GM13977 (cell line): Measurements from ENCODE around the gene STYX.

Experiments
- DNase-seq: peaks from one replicate; pipeline ENCODE4 v3.0.0; 2012; ENCODE audit warnings: low spot score
- in situ Hi-C: fragments of 300-500 bp; cut with MboI; formaldehyde crosslinking; loops from one replicate; pipeline ENCODE4 v1.12.0; 2022; ENCODE audit warnings: low sequenced_read_pairs, low pct_unique_long_range_greater_than_20kb, mixed read lengths, inconsistent platforms; ENCODE audit not compliant: unreplicated experiment
- TF ChIP-seq, protein P1 (sequence below): IDR thresholded peaks from 2 replicates; pipeline ENCODE4 v1.5.1; 2012; ENCODE audit warnings: mild to moderate bottlenecking, control low read depth; ENCODE audit not compliant: insufficient read depth; ENCODE audit errors: extremely low read depth, missing control alignments

The STYX gene

DNA sequence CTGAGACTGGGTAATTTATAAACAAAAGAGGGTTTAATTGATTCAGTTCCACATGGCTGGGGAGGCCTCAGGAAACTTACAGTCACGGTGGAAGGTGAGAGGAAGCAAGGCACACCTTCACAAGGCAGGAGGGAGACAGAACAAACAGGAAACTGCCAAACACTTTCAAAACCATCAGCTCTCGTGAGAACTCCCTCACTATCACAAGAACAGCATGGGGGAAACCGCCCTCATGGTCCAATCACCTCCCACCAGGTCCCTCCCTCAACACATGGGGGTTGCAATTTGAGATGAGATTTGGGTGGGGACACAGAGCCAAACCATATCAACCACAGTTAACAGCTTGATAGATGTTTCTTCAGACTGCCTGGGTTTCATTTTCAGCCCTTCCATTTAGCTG, 67.7 kb downstream of the STYX start:
- TF ChIP-seq, protein P1, sequence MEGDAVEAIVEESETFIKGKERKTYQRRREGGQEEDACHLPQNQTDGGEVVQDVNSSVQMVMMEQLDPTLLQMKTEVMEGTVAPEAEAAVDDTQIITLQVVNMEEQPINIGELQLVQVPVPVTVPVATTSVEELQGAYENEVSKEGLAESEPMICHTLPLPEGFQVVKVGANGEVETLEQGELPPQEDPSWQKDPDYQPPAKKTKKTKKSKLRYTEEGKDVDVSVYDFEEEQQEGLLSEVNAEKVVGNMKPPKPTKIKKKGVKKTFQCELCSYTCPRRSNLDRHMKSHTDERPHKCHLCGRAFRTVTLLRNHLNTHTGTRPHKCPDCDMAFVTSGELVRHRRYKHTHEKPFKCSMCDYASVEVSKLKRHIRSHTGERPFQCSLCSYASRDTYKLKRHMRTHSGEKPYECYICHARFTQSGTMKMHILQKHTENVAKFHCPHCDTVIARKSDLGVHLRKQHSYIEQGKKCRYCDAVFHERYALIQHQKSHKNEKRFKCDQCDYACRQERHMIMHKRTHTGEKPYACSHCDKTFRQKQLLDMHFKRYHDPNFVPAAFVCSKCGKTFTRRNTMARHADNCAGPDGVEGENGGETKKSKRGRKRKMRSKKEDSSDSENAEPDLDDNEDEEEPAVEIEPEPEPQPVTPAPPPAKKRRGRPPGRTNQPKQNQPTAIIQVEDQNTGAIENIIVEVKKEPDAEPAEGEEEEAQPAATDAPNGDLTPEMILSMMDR, result no peak
- DNase-seq, result no peak
- in situ Hi-C loops, result no loop called here

DNA sequence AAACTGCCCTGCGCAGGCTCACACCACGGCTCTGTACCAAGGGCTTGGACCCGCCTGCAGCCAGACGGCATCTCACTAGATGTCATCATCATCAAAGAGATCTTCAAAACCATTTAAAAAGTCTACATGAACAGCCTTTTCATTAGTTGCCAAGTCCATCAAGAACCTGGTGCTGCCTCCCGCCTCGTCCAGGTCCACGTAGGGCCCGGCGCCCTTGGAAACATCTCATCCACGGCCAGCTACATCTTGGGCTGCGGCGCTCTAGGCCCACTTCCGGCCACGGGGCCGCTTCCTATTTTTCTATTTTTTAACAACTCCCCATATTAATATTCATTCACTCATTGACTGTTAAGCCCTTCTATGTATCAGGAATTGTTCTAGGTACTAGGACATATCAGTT, 68.9 kb downstream of the STYX start:
- DNase-seq, result no peak
- TF ChIP-seq, protein P1, result no peak
- in situ Hi-C loops, result no loop called here

DNA sequence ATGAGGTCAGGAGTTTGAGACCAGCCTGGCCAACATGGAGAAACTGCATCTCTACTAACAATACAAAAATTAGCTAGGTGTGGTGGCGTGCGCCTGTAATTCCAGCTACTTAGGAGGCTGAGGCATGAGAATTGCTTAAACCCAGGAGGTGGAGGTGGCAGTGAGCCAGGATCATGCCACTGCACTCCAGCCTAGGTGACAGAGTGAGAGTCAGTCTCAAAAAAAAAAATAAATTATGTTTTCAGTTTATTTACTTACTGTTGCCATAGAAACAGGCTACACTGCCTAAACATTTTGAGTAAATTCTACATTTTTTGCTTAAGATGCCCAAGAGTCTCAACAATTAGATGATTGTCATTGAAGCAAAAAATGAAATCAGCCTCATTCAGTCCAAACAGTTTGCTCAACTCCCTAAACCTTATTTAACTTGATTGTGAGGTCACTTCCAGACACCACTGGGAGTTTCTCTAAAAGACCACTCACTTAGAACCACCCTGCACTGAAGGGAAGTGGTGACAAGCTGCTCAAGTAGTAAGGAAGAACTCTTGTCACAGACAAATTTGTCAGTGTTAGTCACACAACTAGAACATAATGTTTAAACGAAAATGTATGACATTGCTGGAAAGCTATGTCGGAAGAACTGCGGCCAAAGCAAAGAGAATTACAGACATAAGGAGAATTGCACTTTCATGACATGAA, 71.2 kb downstream of the STYX start:
- TF ChIP-seq, protein P1, result no peak
- in situ Hi-C loops, result no loop called here
- DNase-seq, result no peak

DNA sequence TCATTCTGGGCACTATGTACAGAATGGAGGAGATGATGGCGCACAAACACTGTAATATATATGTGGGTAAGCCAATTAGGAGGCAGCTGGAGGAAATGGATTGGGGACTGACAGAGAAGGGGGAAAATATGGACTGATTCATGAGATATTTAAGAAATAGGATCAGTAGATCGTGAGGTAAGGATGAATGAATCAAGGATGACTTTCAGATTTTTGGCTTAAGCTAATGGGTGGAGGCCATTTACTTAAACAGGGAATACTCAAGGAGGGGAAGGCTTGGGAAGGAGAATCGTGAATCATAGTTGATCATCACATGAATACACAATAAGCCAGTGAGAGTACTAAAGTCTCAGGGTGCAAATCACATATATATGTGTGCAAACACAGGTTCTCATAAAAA, 72.6 kb downstream of the STYX start:
- DNase-seq, result no peak
- in situ Hi-C loops, result no loop called here
- TF ChIP-seq, protein P1, result no peak

DNA sequence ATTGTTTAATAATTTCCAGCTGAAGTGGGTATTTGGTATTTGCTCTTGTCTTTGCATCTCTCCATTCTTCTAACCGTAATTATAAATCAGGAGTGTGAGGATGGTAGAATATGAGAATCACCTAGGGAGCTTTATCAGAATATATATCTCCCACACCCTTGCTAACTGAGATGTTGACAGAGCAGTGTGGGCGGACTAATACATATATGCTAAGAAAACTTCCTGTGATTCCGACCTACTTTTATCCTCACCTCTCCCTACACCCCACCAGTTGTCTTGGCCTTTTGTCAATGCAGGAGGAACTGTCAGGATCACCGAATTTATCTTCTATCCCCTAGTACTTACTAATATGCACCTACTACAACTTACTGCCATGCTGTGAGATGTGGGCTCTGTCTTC, 76.1 kb downstream of the STYX start:
- in situ Hi-C loops, result no loop called here
- no peak for DNase-seq
- TF ChIP-seq, protein P1, result no peak

DNA sequence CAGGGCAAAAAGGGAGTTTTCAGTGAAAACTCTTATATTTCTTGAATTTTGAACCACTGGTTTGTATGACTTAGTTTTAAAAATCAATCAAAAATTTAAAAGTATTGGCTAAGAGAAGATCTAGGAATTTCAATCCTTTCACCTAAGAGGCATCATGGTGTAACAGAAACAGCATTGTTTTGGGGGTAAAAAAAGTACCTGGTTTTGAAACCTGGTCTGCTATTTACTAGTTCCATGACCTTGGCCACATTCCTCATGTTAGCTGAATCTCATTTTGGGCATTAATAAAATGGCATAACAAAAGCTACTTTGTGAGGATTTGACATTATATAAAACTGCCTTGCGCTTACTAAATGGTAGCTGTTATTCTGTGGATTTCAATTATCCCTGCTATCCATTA, 78.1 kb downstream of the STYX start:
- DNase-seq, result no peak
- in situ Hi-C loops, result no loop called here
- TF ChIP-seq, protein P1, result no peak
